Neural progenitor cell (in vitro differentiated cells): ENCODE results near the gene CHERP. TPM values are rescaled to one million over a fixed set of nuclear protein-coding genes. Genes with fewer than 3 reads are reported as not detected.
A peak's percentile ranks its signal among the peaks of the same experiment; 100 is the strongest.

Source experiments
- DNase-seq: peaks from one replicate; pipeline ENCODE4 v3.0.0-alpha.2; 2016; ENCODE audit warnings: low spot score
- H2AFZ ChIP-seq: fragments of 200-600 bp; sonication (generic); replicated peaks from 2 replicates; pipeline ENCODE4 v1.6.1; 2016; ENCODE audit warnings: antibody characterized with exemption
- H3F3A ChIP-seq: fragments of 200-600 bp; sonication (generic); 2 replicates; pipeline ENCODE4 v1.6.1; 2016; ENCODE audit warnings: antibody characterized with exemption, low read depth
- H3K27ac ChIP-seq: fragments of 200-600 bp; sonication (generic); 2 replicates; pipeline ENCODE4 v1.5.1; 2016; ENCODE audit warnings: mild to moderate bottlenecking
- H3K27me3 ChIP-seq: fragments of 200-600 bp; sonication (generic); 2 replicates; pipeline ENCODE4 v1.6.1; 2016; ENCODE audit warnings: mild to moderate bottlenecking, moderate library complexity
- H3K36me3 ChIP-seq: fragments of 200-600 bp; sonication (generic); 2 replicates; pipeline ENCODE4 v1.5.1; 2016
- H3K4me1 ChIP-seq: fragments of 200-600 bp; sonication (generic); 2 replicates; pipeline ENCODE4 v1.6.1; 2016; ENCODE audit warnings: mixed run types
- H3K4me2 ChIP-seq: fragments of 200-600 bp; sonication (generic); 2 replicates; pipeline ENCODE4 v1.6.1; 2016
- H3K4me3 ChIP-seq: fragments of 200-600 bp; sonication (generic); 2 replicates; pipeline ENCODE4 v1.5.1; 2016
- H3K79me2 ChIP-seq: fragments of 200-600 bp; sonication (generic); 2 replicates; pipeline ENCODE4 v1.6.1; 2016; ENCODE audit warnings: low read depth
- H3K9ac ChIP-seq: fragments of 200-600 bp; sonication (generic); 2 replicates; pipeline ENCODE4 v1.6.1; 2016
- H3K9me3 ChIP-seq: fragments of 200-600 bp; sonication (generic); 2 replicates; pipeline ENCODE4 v1.5.1; 2016; ENCODE audit warnings: low read depth
- H4K20me1 ChIP-seq: fragments of 200-600 bp; sonication (generic); 2 replicates; pipeline ENCODE4 v1.6.1; 2016; ENCODE audit warnings: low read depth
- H3K27ac Mint-ChIP-seq: 3 replicates; pipeline ENCODE4 v1.8.0; 2021; ENCODE audit warnings: mixed read lengths
- H3K27me3 Mint-ChIP-seq: 2 replicates; pipeline ENCODE4 v1.8.0; 2022; ENCODE audit warnings: low read depth, mild to moderate bottlenecking, inconsistent platforms, moderate library complexity, mixed read lengths; ENCODE audit not compliant: insufficient read depth
- H3K36me3 Mint-ChIP-seq: 3 replicates; pipeline ENCODE4 v1.8.0; 2021; ENCODE audit warnings: mixed read lengths
- H3K4me1 Mint-ChIP-seq: 3 replicates; pipeline ENCODE4 v1.8.0; 2021; ENCODE audit warnings: mixed read lengths
- H3K4me3 Mint-ChIP-seq: 3 replicates; pipeline ENCODE4 v1.8.0; 2021; ENCODE audit warnings: mild to moderate bottlenecking, moderate library complexity, mixed read lengths
- H3K9me3 Mint-ChIP-seq: 3 replicates; pipeline ENCODE4 v1.8.0; 2020; ENCODE audit warnings: mixed read lengths
- CTCF ChIP-seq: fragments of 200-600 bp; sonication (generic); IDR thresholded peaks from 2 replicates; pipeline ENCODE4 v1.5.1; 2017; ENCODE audit warnings: antibody characterized with exemption, mild to moderate bottlenecking
- EZH2 ChIP-seq: fragments of 200-600 bp; sonication (generic); IDR thresholded peaks from 2 replicates; pipeline ENCODE4 v1.6.1; 2017; ENCODE audit warnings: antibody characterized with exemption, mild to moderate bottlenecking, moderate library complexity
- EZH2phosphoT487 ChIP-seq: fragments of 200-600 bp; sonication (generic); IDR thresholded peaks from 2 replicates; pipeline ENCODE4 v1.6.1; 2017; ENCODE audit warnings: antibody characterized with exemption
- total RNA-seq: library from RNA; depleted of rRNA; stranded (reverse); fragments of >200 nt; gene quantifications from 2 replicates; pipeline ENCODE4 v1.2.3, GENCODE V29; 2015; ENCODE audit warnings: low replicate concordance

Gene CHERP
- total RNA-seq, 1 donor from 2014 or later: 5.5 TPM

GRCh38 chr19:16520986-16521624 is 21.1 kb downstream of the CHERP start:
- Histone ChIP-seq H3K4me3 (no peak overlapping the region), H3K4me1 (no peaks in the 10 kb centered on the region), H4K20me1 (peaks cover 5% of the 10 kb centered on the region), H3K27me3 (no peaks in the 10 kb centered on the region), H3K9me3 (no peaks in the 10 kb centered on the region), H2AFZ (no peak overlapping the region), H3K79me2 (no peaks in the 10 kb centered on the region), H3K36me3 (no peaks in the 10 kb centered on the region), H3F3A (no peaks in the 10 kb centered on the region), H3K4me2 (no peak overlapping the region), H3K9ac (no peak overlapping the region), H3K27ac (no peak overlapping the region)
- Mint-ChIP-seq H3K4me1 (no peaks in the 10 kb centered on the region), H3K4me3 (no peak overlapping the region), H3K36me3 (peaks cover 24% of the 10 kb centered on the region), H3K27me3 (peaks cover 2% of the 10 kb centered on the region), H3K9me3 (no peaks in the 10 kb centered on the region), H3K27ac (peak overlapping the region; percentile 33)
- no peak for DNase-seq
- TF ChIP-seq EZH2: no peak
- TF ChIP-seq EZH2phosphoT487: no peak
- TF ChIP-seq CTCF: no peak

GRCh38 chr19:16520074-16520973 is 21.9 kb downstream of the CHERP start:
- Mint-ChIP-seq H3K36me3 (peaks cover 24% of the 10 kb centered on the region), H3K4me1 (no peaks in the 10 kb centered on the region), H3K27me3 (peaks cover 2% of the 10 kb centered on the region), H3K4me3 (no peak overlapping the region), H3K9me3 (no peaks in the 10 kb centered on the region), H3K27ac (peak overlapping the region; percentile 33)
- Histone ChIP-seq H3K4me1 (no peaks in the 10 kb centered on the region), H3K36me3 (no peaks in the 10 kb centered on the region), H3K79me2 (no peaks in the 10 kb centered on the region), H3K4me2 (no peak overlapping the region), H4K20me1 (peaks cover 5% of the 10 kb centered on the region), H3K4me3 (no peak overlapping the region), H3K27ac (no peak overlapping the region), H3K27me3 (no peaks in the 10 kb centered on the region), H3K9me3 (no peaks in the 10 kb centered on the region), H3F3A (no peaks in the 10 kb centered on the region), H2AFZ (no peak overlapping the region), H3K9ac (no peak overlapping the region)
- TF ChIP-seq CTCF (no peak), EZH2phosphoT487 (no peak)
- no peak for DNase-seq

DNA sequence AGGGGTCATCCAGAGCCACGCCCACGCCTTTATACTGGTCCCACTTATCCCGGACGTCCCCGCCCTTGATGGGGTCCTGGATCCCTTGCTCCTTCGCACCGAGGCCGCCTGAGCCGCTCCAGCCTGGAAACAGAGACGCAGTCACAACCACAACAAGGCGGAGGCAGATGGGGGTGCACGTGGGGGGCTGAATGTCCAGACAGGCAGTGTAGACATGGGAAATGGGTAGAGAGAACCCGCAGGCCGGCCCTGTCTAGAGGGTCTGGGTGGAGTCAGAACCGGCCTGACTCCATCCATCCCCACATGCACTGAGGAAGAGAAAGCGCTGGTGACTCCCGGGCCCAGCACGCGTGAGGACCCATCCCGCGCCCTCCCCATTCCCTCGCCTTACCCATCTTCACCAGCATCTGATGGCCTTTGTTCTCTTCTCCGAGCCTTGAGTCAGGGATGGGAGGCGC is 23.0 kb downstream of the CHERP start:
- Histone ChIP-seq H3F3A (no peaks in the 10 kb centered on the region), H2AFZ (no peak overlapping the region), H3K27ac (no peak overlapping the region), H3K4me2 (no peak overlapping the region), H3K4me3 (no peak overlapping the region), H3K36me3 (no peaks in the 10 kb centered on the region), H4K20me1 (peaks cover 5% of the 10 kb centered on the region), H3K9ac (no peak overlapping the region), H3K79me2 (no peaks in the 10 kb centered on the region), H3K27me3 (no peaks in the 10 kb centered on the region), H3K9me3 (no peaks in the 10 kb centered on the region), H3K4me1 (no peaks in the 10 kb centered on the region)
- H3K4me3 Mint-ChIP-seq: peak overlapping the region; percentile 33
- peaks cover 2% of the 10 kb centered on the region for H3K27me3 Mint-ChIP-seq
- no peak for DNase-seq
- H3K36me3 Mint-ChIP-seq: peaks cover 22% of the 10 kb centered on the region
- no peak for TF ChIP-seq CTCF
- no peak for TF ChIP-seq EZH2phosphoT487
- no peak overlapping the region for H3K27ac Mint-ChIP-seq
- no peaks in the 10 kb centered on the region for H3K9me3 Mint-ChIP-seq
- H3K4me1 Mint-ChIP-seq: no peaks in the 10 kb centered on the region
